Measurements from ENCODE around the gene TRAF3.

TRAF3 gene

DNA sequence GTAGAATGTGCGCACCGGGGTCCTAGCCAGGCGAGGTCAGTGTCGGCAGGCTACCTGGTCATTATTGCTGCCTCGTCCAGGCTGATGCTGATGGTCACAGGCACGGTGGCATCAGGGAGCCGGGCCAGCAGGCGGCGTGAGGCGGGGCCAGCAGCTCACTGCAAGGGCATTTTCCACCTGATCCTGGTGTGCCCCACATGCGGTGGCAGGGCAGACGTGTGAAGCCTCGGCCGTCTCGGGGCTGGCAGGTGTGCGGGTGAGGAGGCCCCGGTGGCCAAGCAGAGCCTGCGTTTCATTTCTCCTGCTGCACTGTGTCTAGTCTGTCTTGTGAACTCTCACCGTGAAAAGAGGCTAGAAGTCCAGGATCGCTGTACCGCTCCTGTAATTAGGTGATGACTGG, 133.2 kb downstream of the TRAF3 start:
- DNase-seq: no peak

- no peak for DNase-seq
Observed at GRCh38 chr14:102911541-102911951, 134.3 kb downstream of the TRAF3 start.

GRCh38 chr14:102911991-102912761, 134.9 kb downstream of the TRAF3 start:
- DNase-seq: no peak

DNA sequence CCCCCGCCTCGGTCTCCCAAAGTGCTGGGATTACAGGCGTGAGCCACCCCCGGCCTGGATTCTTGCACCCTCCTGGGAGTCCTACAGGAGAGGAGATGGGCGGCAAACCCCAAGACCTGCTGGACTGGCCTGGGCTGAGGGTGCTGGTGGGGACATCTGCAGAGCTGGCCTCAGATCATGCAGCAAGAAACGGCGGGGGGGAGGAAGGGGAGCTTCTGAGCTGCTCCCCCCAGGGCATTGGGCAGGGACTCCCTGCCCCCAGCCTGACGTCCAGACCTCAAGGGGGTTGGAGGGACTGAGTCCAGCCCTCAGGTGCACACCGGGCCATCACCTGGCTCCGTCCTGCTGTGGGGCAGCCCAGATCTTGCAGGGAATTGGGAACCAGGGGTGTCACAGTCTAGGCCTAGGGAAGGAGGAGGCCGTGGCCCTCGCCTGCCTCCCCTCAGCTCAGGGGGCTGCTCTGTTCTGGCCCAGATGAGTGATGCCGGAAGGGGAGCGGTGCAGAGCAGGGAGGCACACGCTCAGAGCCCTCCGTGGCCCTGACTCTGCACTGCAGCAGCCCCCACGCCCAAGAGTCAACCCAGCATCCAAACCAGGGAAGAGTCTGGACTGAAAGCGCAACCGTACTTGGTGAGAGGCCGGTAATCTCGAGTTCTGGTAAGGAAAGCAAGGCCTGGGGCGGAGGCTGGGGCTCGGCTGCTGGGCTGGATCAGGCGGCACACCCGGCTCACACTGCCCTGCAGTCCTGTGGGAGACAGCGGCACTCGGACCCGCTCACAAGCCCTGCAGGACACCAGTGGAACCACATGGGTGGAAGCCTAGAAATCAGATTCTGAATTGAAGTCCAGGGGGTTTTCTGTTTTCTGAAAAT, 136.3 kb downstream of the TRAF3 start:
- no peak for DNase-seq

- DNase-seq: no peak
Observed at GRCh38 chr14:102914474-102915291, 137.4 kb downstream of the TRAF3 start.

- DNase-seq: no peak
Observed at GRCh38 chr14:102915292-102916110, 138.3 kb downstream of the TRAF3 start.

- DNase-seq: no peak
Observed at GRCh38 chr14:102916347-102917055, 139.3 kb downstream of the TRAF3 start.

DNA sequence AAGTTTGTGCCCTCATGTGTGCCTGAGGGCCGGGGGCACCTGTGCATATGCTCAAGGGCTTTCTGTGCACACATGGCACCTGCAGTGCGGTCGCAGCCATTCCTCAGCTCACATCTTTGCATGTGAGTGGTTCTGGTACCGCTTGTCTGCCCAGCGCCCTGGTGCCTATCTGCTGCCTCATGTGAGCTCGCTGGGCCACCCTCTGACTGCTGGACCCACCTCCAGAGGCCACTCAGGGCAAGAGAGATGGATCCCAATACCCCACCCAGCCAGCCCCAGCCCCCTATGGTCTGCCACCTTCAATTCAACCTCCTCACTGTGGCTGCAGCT, 139.8 kb downstream of the TRAF3 start:
- no peak for DNase-seq

GRCh38 chr14:102917469-102918211, 140.4 kb downstream of the TRAF3 start:
- peak; percentile 61 for DNase-seq

GRCh38 chr14:102918438-102918837, 141.2 kb downstream of the TRAF3 start:
- DNase-seq: no peak

GRCh38 chr14:102920273-102920997, 143.2 kb downstream of the TRAF3 start:
- DNase-seq: no peak

DNA sequence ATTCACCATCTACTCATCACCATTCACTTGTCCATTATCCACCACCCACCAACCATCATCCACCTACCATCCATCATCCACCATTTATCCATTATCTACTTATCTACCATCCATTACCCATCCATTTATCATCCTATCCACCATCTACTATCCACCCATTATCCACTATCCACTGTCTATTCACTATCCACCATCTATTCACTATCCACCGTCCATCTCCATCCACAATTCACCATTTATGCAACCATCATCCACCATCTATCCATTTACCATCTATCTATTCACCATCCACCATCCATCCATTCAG, 143.7 kb downstream of the TRAF3 start:
- DNase-seq: no peak

DNA sequence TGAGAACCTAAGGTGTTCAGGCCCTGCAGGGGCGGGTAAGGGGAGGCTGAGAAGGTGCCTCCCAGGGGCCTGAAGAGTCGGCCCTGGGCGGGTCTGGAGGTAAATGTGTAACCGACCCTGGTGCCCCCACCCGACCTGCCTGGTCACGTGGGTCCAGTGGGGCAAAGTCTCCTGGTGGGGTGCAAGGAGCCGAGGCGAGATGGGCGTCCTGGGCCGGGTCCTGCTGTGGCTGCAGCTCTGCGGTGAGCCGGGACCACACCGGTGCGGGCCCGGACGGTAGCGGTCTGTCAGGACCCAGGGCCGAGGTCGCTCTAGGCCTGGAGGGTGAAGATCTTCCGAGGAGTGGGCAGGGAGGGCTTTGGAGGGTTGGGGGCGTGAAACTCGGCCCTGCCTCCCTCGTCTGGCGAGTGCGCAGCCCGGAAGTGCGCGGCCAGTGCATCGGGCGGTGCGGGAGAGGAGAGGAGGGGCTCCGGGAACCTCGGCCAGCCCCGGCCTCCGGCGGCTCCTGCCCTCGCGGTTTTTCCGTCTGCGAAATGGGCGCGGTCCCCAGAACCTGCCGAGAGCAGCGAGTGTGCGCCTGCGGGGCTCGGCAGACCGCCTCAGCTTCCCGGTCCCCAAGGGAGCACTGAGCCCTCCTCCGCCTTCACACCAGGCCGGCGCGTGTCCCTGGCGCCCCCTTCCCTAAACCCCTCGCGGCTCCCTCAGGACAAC, 145.4 kb downstream of the TRAF3 start, which contains the start of gene AMN:
Gene AMN (plus strand): TSS at position 174 of the 711 bp plus-strand sequence. CDS start 26 bp downstream, at position 200.
- DNase-seq: no peak

DNA sequence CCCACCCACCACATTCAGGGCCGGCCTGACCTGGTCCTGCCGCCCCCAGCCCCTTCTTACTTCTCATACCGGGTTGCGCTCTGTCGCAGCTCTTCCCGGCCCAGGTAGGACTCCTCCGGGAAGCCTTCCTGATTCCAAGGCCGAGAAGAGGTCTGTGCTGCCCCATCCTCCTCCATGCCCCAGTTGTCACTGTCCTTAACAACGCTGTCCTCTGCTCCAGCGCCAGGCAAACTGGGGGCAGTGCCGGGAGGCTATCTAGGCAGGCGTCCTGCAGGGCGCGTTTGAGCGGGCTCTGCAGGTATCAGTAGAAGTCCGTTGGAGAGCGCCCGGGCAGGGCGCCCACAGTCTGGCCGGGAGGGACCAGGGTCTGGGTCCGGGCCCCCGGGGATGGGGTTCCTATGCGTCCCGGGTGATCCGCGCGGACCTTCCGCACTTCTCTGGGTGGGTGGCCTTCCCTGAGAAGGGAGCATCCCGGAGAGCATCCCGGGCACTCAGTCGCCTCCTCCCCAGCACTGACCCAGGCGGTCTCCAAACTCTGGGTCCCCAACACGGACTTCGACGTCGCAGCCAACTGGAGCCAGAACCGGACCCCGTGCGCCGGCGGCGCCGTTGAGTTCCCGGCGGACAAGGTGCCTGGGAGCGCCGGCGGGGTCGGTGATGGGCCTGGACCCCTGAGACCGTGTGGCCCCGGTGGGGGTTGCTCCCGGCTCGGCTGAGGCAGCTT, 146.1 kb downstream of the TRAF3 start:
- no peak for DNase-seq

- DNase-seq: no peak
Observed at GRCh38 chr14:102923925-102924486, 146.8 kb downstream of the TRAF3 start.

- no peak for DNase-seq
Observed at GRCh38 chr14:102924632-102925588, 147.7 kb downstream of the TRAF3 start.

DNA sequence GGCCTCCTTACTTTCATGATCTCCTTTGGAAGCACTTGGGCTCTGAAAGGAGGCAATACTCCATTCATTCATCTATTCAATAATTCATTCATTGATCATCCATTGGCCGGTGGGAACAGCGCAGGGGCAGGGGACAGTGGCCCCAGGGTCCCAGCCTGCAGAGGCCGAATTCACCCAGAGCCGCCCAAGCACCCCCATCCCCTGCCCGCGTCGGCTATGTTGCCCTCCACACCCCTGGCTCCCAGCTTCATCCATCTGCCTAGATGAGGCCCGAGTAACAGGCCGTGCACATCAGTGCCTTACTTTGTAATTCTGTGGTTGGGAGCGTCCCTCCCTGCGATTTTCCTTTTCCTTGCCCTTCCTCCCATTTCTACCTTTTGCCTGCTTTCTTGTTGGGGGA, 148.4 kb downstream of the TRAF3 start:
- DNase-seq: no peak

All from activated gamma-delta T cell treated with Interleukin-2 at 50 U/mL for 16 hours (primary cell).